Glutamatergic neuron (in vitro differentiated cells): ENCODE data around the gene ZNF438. TPM values are rescaled to one million over a fixed set of nuclear protein-coding genes. Genes with fewer than 3 reads are reported as not detected.

Source experiments
- DNase-seq: peaks from one replicate; pipeline ENCODE4 v3.0.0; 2022
- H3K27ac Mint-ChIP-seq: one replicate; pipeline ENCODE4 v1.8.0; 2020; ENCODE audit warnings: mild to moderate bottlenecking, mixed read lengths, inconsistent platforms; ENCODE audit not compliant: unreplicated experiment
- H3K27me3 Mint-ChIP-seq: one replicate; pipeline ENCODE4 v1.8.0; 2020; ENCODE audit warnings: mild to moderate bottlenecking, moderate library complexity, mixed read lengths, inconsistent platforms; ENCODE audit not compliant: unreplicated experiment
- H3K36me3 Mint-ChIP-seq: one replicate; pipeline ENCODE4 v1.8.0; 2020; ENCODE audit warnings: mild to moderate bottlenecking, mixed read lengths, inconsistent platforms; ENCODE audit not compliant: unreplicated experiment
- H3K4me1 Mint-ChIP-seq: one replicate; pipeline ENCODE4 v1.8.0; 2020; ENCODE audit warnings: mild to moderate bottlenecking, low read depth, mixed read lengths, inconsistent platforms; ENCODE audit not compliant: unreplicated experiment
- H3K4me3 Mint-ChIP-seq: one replicate; pipeline ENCODE4 v1.8.0; 2020; ENCODE audit warnings: mild to moderate bottlenecking, mixed read lengths, inconsistent platforms; ENCODE audit not compliant: unreplicated experiment
- H3K9me3 Mint-ChIP-seq: one replicate; pipeline ENCODE4 v1.8.0; 2020; ENCODE audit warnings: mild to moderate bottlenecking, moderate library complexity, mixed read lengths, inconsistent platforms; ENCODE audit not compliant: unreplicated experiment
- CTCF ChIP-seq: fragments of 200-600 bp; sonication (generic); IDR thresholded peaks from one replicate; pipeline ENCODE4 v1.5.0; 2021; ENCODE audit not compliant: partially characterized antibody, unreplicated experiment
- total RNA-seq: library from RNA; stranded (reverse); fragmentation: NEBNext Ultra II Directional; extraction: Animal tissue kit (Norgen Biotek cat#: 25700); gene quantifications from one replicate; pipeline ENCODE4 v1.2.1, GENCODE V29; 2021; ENCODE audit not compliant: unreplicated experiment

The ZNF438 gene
- total RNA-seq, 1 donor from 2014 or later, result 3.5 TPM

DNA sequence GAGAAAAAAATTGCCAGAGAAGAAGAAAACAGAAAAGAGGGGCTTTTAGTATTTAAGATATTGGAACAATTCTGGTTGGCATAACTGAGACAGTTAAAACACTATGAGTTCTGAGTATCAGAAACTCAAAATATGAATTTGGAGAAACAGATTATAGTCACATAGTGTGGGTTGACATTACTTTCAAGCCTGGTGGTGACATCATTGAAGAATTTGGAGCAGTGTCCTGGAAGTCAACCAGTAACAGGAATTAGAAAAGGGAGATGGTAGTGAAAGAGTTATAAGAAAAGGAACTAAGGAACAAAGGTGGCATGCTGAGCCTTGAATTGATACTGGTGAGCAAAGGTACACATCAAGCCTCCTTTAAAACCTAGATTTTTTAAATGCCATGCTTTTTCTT, 88.2 kb downstream of the ZNF438 start:
- no peak for DNase-seq
- H3K27ac Mint-ChIP-seq, result no peak overlapping the region
- no peaks in the 10 kb centered on the region for H3K27me3 Mint-ChIP-seq
- H3K9me3 Mint-ChIP-seq, result no peaks in the 10 kb centered on the region
- H3K36me3 Mint-ChIP-seq, result peaks cover 8% of the 10 kb centered on the region
- no peaks in the 10 kb centered on the region for H3K4me1 Mint-ChIP-seq
- TF ChIP-seq CTCF, result no peak
- H3K4me3 Mint-ChIP-seq, result no peak overlapping the region

DNA sequence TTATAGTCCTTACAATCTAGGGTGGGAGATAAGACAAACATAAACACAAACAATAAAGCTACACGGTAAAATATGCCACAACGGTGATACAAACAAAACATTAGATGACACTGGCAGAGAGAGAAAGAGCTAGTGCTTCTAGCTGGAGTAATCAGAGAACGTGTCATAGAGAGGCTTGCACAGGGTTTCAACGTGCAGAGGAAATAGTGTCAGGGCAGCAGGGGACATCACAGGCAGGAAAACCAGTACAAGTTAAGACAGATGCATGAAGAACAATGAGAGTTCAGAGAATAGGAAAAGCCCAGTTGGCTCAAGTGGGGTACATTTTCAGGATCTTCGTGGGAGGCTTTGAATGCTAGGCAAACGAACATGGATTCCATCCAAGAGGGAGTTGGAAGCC, 91.4 kb downstream of the ZNF438 start:
- H3K9me3 Mint-ChIP-seq, result peaks cover 1% of the 10 kb centered on the region

DNA sequence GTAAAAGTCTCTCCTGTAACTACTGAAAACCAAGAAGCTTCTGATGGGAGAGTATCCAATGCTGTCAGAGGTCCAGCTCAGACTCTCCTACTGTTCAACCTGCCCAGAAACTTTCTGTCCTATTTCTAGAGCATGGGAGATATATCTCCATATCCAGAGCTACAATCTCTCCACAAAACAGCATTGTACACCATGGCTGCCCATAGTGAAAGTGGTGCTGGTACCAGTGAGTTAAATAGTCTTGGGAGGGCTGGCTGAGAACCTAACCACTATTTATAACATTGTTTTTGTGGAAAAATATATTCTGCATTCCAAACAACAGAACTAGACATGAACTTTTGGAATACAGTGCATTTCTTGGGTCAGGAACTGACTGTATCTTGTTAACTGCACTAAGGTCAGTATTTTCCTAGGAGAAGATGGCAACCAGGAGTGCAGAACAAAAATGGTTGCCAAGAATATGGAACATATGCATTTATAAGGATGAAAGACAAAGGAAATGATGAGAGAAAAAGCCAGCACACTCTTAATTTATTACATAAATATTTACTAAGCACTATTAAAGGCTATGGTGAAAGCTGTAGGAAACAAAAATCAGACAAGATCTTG, 91.9 kb downstream of the ZNF438 start:
- no peaks in the 10 kb centered on the region for H3K27me3 Mint-ChIP-seq

More for the DNA sequence above, 91.4 kb downstream of the ZNF438 start:
- H3K4me1 Mint-ChIP-seq, result no peaks in the 10 kb centered on the region
- no peaks in the 10 kb centered on the region for H3K27me3 Mint-ChIP-seq
- H3K4me3 Mint-ChIP-seq, result no peak overlapping the region
- no peak overlapping the region for H3K27ac Mint-ChIP-seq
- no peak for DNase-seq
- H3K36me3 Mint-ChIP-seq, result peaks cover 9% of the 10 kb centered on the region
- TF ChIP-seq CTCF, result no peak

GRCh38 chr10:30935078-30935477, 96.6 kb downstream of the ZNF438 start:
- Mint-ChIP-seq H3K27me3 (no peaks in the 10 kb centered on the region), H3K36me3 (peaks cover 20% of the 10 kb centered on the region), H3K4me3 (no peak overlapping the region), H3K27ac (no peak overlapping the region), H3K9me3 (peaks cover 6% of the 10 kb centered on the region), H3K4me1 (no peaks in the 10 kb centered on the region)
- DNase-seq, result no peak
- no peak for TF ChIP-seq CTCF

More for the DNA sequence above, 91.9 kb downstream of the ZNF438 start:
- no peak for TF ChIP-seq CTCF
- peaks cover 12% of the 10 kb centered on the region for H3K36me3 Mint-ChIP-seq
- peaks cover 1% of the 10 kb centered on the region for H3K9me3 Mint-ChIP-seq
- no peak overlapping the region for H3K4me3 Mint-ChIP-seq
- H3K4me1 Mint-ChIP-seq, result no peaks in the 10 kb centered on the region
- no peak overlapping the region for H3K27ac Mint-ChIP-seq
- no peak for DNase-seq

DNA sequence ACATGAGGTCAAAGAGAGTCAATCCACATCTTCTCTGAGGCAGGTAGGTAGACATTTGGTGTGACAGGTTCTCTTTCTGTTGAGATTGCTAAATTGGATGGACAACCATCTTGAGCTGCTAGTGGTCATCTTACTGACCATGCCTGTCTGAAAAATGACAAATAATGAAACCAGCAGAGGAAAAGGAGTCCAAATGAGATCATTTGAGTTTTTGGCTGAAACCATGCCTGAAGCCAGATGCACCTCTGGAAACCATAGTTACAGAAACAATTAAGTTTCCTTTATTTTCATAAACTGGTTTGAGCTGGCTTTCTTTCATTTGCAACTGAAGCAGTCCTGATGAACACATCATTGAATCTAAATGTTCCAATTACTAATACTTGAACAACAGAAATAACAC, 100.6 kb downstream of the ZNF438 start:
- TF ChIP-seq CTCF, result no peak
- no peak overlapping the region for H3K27ac Mint-ChIP-seq
- H3K27me3 Mint-ChIP-seq, result peaks cover 3% of the 10 kb centered on the region
- no peak for DNase-seq
- no peak overlapping the region for H3K4me3 Mint-ChIP-seq
- peaks cover 10% of the 10 kb centered on the region for H3K9me3 Mint-ChIP-seq
- peaks cover 29% of the 10 kb centered on the region for H3K36me3 Mint-ChIP-seq
- no peaks in the 10 kb centered on the region for H3K4me1 Mint-ChIP-seq
